Coronary artery (tissue), 2 donors: Measurements from ENCODE around the gene PHYHIPL.

Experiments used
- DNase-seq: peaks from one replicate; pipeline ENCODE4 v3.0.0-alpha.2; 2017; ENCODE audit warnings: low spot score
- H3K27ac ChIP-seq, 2 donors: fragments of 200-600 bp; sonication (generic); one replicate each; pipeline ENCODE4 v1.5.1; 2016 to 2019
- H3K4me3 ChIP-seq: fragments of 200-600 bp; sonication (generic); 2 replicates; pipeline ENCODE4 v1.5.1; 2016; ENCODE audit warnings: mild to moderate bottlenecking, moderate library complexity
- CTCF ChIP-seq: fragments of 200-600 bp; sonication (generic); IDR thresholded peaks from one replicate; pipeline ENCODE4 v1.5.1; 2019; ENCODE audit warnings: antibody characterized with exemption

PHYHIPL gene

GRCh38 chr10:59266321-59266720, 89.9 kb downstream of the PHYHIPL start:
- no peak for TF ChIP-seq CTCF
- no peak for DNase-seq
- no peak overlapping the region for H3K27ac ChIP-seq
- H3K4me3 ChIP-seq: no peak overlapping the region

DNA sequence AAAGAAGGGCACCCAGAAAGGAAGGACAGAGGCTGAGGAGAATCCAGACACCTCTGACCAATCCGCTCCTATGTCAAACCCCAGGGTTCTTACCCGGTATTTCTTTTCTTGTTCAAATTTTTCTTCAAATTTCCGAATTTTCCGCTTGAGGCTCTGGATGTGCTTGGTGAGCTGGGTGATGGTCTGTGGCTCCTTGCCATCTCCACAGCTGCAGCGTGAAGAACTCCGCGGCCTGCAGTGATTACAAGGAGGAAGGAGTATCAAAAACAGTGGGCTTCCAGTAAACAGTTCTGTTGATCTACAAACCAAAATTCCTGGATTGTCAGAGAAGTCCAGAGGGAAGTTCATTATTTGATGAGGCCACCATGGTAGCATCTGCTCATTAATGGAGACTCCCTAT, 92.0 kb downstream of the PHYHIPL start:
- H3K27ac ChIP-seq: no peak overlapping the region
- no peak for TF ChIP-seq CTCF
- H3K4me3 ChIP-seq: no peak overlapping the region
- no peak for DNase-seq

GRCh38 chr10:59269651-59270050, 93.2 kb downstream of the PHYHIPL start:
- H3K27ac ChIP-seq: no peak overlapping the region
- no peak overlapping the region for H3K4me3 ChIP-seq
- no peak for DNase-seq
- no peak for TF ChIP-seq CTCF

DNA sequence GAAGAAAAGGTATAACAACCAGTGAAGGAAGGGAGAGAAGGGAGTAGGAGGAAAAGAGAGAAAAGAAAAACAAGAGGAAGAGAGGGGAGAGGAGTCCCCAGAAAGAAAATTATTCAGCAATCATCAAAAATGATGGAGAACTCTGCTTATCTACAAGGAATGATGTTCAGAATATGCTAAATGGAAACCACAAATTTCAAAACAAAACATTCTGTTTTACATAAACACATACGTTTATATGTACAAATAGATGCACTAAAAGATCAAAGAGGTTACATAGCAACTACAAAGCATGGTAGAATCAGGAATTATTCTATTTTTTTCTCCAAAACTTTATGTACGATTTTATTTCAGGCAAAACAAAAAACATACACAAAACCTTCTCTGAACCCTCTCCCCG, 94.0 kb downstream of the PHYHIPL start:
- DNase-seq: no peak
- H3K27ac ChIP-seq: no peak overlapping the region
- TF ChIP-seq CTCF: no peak
- no peak overlapping the region for H3K4me3 ChIP-seq

- no peak overlapping the region for H3K27ac ChIP-seq
- no peak for DNase-seq
- no peak overlapping the region for H3K4me3 ChIP-seq
- TF ChIP-seq CTCF: no peak
These were observed 94.7 kb downstream of the PHYHIPL start for GRCh38 chr10:59271160-59271559.

GRCh38 chr10:59272061-59272460, 95.6 kb downstream of the PHYHIPL start:
- Histone ChIP-seq H3K27ac (no peak overlapping the region), H3K4me3 (no peak overlapping the region)
- no peak for DNase-seq
- TF ChIP-seq CTCF: no peak

GRCh38 chr10:59273445-59273844, 97.0 kb downstream of the PHYHIPL start:
- no peak overlapping the region for H3K27ac ChIP-seq
- TF ChIP-seq CTCF: no peak
- no peak for DNase-seq

More at GRCh38 chr10:59273445-59273844, 97.0 kb downstream of the PHYHIPL start:
- H3K4me3 ChIP-seq: no peak overlapping the region
